ENCODE data around the gene KCNJ5.
A peak's percentile ranks its signal among the peaks of the same experiment; 100 is the strongest.

KCNJ5 gene

DNA sequence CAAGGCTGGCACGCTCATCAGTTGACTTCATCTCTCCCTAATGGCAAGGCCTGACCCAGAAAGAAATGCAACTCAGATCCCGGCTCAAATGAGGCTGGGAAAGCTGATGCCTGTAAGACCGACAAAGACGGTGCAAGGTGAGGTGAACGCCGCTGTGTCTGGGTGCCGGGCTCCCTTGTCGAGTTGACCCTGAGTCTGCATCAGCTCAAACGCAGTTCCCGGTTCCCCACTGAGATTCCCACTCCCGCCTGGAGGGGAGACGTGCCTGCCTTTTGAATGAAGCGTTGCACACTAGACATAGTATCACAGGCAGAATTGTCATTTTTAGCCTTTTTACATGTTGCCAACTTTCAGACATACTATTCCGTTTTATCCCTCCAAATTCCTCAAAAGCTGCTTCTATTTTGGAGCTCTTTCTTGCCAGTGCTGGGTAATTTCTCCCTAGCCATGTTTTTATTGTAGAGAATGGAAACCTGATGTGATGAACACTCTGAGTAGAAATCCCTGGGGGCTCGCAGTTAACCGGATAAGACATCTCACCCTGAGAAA is 52.3 kb downstream of the KCNJ5 start:
- TF ChIP-seq ZBTB7A (IDR thresholded peaks at IDR 0.05; ENCODE audit: low read depth) (no peak), RAD21 (IDR thresholded peaks at IDR 0.05; ENCODE audit: low read depth) (no peak), YY1 (IDR thresholded peaks at IDR 0.05; ENCODE audit: low read depth) (no peak), TEAD4 (IDR thresholded peaks at IDR 0.05) (no peak)

DNA sequence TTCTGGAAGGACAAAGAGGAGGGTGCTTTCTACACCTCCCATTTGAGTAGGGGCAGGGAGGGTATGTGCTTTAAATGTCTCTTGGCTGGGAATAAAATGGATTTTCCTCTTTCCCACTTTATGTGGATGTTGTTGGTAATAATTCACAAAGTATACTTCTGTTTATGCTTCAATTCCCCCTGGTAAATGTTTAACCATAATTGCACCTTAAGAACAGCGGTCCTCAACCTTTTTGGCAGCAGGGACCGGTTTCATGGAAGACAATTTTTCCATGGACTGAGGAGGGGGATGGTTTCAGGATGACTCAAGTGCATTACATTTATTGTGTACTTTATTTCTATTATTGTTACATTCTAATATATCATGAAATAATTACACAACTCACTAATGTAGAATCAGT is 55.5 kb downstream of the KCNJ5 start:
- TF ChIP-seq NFIC (IDR thresholded peaks at IDR 0.05) = no peak
- TF ChIP-seq YY1 (IDR thresholded peaks at IDR 0.05; ENCODE audit: low read depth) = no peak
- TF ChIP-seq ZBTB7A (IDR thresholded peaks at IDR 0.05; ENCODE audit: low read depth) = no peak
- TF ChIP-seq EP300 (IDR thresholded peaks at IDR 0.05; ENCODE audit: borderline replicate concordance) = no peak
- TF ChIP-seq TEAD4 (IDR thresholded peaks at IDR 0.05) = no peak
- TF ChIP-seq RAD21 (IDR thresholded peaks at IDR 0.05; ENCODE audit: low read depth) = no peak
- no peak for TF ChIP-seq EGR1 (IDR thresholded peaks at IDR 0.05)
- TF ChIP-seq, protein P1, sequence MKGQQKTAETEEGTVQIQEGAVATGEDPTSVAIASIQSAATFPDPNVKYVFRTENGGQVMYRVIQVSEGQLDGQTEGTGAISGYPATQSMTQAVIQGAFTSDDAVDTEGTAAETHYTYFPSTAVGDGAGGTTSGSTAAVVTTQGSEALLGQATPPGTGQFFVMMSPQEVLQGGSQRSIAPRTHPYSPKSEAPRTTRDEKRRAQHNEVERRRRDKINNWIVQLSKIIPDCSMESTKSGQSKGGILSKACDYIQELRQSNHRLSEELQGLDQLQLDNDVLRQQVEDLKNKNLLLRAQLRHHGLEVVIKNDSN (IDR thresholded peaks at IDR 0.05) = no peak
- TF ChIP-seq TAF1 (IDR thresholded peaks at IDR 0.05; ENCODE audit: low read depth) = no peak
- TF ChIP-seq, protein P2, sequence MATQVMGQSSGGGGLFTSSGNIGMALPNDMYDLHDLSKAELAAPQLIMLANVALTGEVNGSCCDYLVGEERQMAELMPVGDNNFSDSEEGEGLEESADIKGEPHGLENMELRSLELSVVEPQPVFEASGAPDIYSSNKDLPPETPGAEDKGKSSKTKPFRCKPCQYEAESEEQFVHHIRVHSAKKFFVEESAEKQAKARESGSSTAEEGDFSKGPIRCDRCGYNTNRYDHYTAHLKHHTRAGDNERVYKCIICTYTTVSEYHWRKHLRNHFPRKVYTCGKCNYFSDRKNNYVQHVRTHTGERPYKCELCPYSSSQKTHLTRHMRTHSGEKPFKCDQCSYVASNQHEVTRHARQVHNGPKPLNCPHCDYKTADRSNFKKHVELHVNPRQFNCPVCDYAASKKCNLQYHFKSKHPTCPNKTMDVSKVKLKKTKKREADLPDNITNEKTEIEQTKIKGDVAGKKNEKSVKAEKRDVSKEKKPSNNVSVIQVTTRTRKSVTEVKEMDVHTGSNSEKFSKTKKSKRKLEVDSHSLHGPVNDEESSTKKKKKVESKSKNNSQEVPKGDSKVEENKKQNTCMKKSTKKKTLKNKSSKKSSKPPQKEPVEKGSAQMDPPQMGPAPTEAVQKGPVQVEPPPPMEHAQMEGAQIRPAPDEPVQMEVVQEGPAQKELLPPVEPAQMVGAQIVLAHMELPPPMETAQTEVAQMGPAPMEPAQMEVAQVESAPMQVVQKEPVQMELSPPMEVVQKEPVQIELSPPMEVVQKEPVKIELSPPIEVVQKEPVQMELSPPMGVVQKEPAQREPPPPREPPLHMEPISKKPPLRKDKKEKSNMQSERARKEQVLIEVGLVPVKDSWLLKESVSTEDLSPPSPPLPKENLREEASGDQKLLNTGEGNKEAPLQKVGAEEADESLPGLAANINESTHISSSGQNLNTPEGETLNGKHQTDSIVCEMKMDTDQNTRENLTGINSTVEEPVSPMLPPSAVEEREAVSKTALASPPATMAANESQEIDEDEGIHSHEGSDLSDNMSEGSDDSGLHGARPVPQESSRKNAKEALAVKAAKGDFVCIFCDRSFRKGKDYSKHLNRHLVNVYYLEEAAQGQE (IDR thresholded peaks at IDR 0.05; ENCODE audit: low read depth) = no peak
- TF ChIP-seq FOXM1 (IDR thresholded peaks at IDR 0.05; ENCODE audit: borderline replicate concordance, low read depth) = no peak
- no peak for TF ChIP-seq CEBPB (IDR thresholded peaks at IDR 0.05)
- TF ChIP-seq TCF12 (IDR thresholded peaks at IDR 0.05; ENCODE audit: low read depth) = no peak
- TF ChIP-seq, protein P3, sequence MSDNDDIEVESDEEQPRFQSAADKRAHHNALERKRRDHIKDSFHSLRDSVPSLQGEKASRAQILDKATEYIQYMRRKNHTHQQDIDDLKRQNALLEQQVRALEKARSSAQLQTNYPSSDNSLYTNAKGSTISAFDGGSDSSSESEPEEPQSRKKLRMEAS (IDR thresholded peaks at IDR 0.05) = no peak

DNA sequence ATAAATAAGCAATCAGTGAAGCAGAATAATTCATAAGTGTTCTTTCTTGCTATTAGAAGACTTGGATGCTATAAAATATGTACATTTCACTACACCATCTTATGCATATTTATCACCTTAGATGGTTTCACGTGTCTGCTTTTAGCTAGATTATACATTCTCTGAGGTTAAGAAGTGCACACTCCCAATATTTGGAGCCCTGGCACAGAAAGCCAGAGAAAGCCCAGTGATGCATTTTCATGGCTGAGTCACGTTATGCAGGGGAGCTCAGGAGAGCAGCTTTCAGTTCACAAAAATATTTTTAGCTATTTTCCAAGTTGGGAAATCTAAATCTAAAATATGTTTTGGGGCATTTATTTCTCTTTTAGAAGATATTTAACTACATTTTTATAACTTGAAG is 56.6 kb downstream of the KCNJ5 start:
- no peak for TF ChIP-seq TEAD4 (IDR thresholded peaks at IDR 0.05)
- TF ChIP-seq TAF1 (IDR thresholded peaks at IDR 0.05; ENCODE audit: low read depth) = no peak
- TF ChIP-seq CEBPB (IDR thresholded peaks at IDR 0.05) = no peak
- no peak for TF ChIP-seq YY1 (IDR thresholded peaks at IDR 0.05; ENCODE audit: low read depth)
- TF ChIP-seq, protein P1 (IDR thresholded peaks at IDR 0.05) = no peak
- TF ChIP-seq CREB1 (IDR thresholded peaks at IDR 0.05; ENCODE audit: low read depth) = no peak
- TF ChIP-seq, protein P2 (IDR thresholded peaks at IDR 0.05; ENCODE audit: low read depth) = no peak
- TF ChIP-seq, protein P3 (IDR thresholded peaks at IDR 0.05) = no peak
- TF ChIP-seq RAD21 (IDR thresholded peaks at IDR 0.05; ENCODE audit: low read depth) = no peak
- no peak for TF ChIP-seq EP300 (IDR thresholded peaks at IDR 0.05; ENCODE audit: borderline replicate concordance)
- TF ChIP-seq TCF12 (IDR thresholded peaks at IDR 0.05; ENCODE audit: low read depth) = no peak
- no peak for TF ChIP-seq NFIC (IDR thresholded peaks at IDR 0.05)
- no peak for TF ChIP-seq ZBTB7A (IDR thresholded peaks at IDR 0.05; ENCODE audit: low read depth)
- no peak for TF ChIP-seq FOXM1 (IDR thresholded peaks at IDR 0.05; ENCODE audit: borderline replicate concordance, low read depth)
- TF ChIP-seq EGR1 (IDR thresholded peaks at IDR 0.05) = no peak

DNA sequence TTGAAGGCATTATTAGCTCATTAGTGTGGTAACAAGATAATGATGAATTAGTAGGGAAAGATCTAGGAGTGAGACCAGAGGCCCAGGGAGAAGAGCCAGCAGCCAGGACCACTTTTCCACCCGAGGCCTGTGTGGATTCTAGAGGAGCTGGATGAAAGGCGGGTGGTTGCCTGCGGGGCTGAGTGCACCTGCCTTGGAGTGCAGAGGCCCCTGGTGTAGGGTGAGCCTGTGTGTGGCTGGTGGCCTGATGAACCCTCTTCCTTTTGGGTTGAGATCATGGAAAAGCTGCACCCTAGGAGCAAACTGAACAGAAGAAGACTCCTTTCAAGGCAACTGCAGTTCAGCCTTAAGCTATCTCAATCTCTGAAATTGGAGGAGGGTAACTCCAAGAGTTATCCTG is 57.4 kb downstream of the KCNJ5 start:
- peak; percentile 72 for TF ChIP-seq RAD21 (IDR thresholded peaks at IDR 0.05; ENCODE audit: low read depth)
- TF ChIP-seq, protein P1 (IDR thresholded peaks at IDR 0.05) = no peak

DNA sequence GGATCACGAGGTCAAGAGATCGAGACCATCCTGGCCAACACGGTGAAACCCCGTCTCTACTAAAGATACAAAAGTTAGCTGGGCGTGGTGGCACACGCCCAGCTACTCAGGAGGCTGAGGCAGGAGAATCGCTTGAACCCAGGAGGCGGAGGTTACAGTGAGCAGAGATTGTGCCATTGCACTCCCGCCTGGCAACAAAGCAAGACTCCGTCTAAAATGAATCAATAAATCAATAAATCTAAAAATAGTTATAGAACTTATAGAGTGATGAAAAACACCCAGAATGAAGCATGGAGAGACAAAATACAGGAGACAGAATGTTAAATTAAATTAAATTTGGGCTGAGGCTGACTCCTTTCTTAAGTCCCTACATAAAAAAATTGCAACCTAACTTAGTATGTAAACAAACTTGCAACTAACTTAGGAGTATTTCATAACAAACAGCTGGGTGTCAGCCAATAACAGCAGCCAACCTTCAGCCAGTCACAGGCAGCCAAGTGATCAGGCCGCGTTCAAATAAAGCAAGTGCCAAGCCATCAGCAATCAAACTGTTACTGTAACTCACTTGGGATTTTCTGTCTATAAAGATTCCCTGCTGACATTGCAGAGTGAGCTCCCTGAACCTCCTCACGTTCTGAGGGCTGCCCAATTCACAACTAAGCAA is 58.8 kb downstream of the KCNJ5 start:
- no peak for TF ChIP-seq YY1 (IDR thresholded peaks at IDR 0.05; ENCODE audit: low read depth)
- TF ChIP-seq CEBPB (IDR thresholded peaks at IDR 0.05) = no peak
- no peak for TF ChIP-seq EGR1 (IDR thresholded peaks at IDR 0.05)
- TF ChIP-seq RAD21 (IDR thresholded peaks at IDR 0.05; ENCODE audit: low read depth) = no peak
- TF ChIP-seq EP300 (IDR thresholded peaks at IDR 0.05; ENCODE audit: borderline replicate concordance) = no peak
- no peak for TF ChIP-seq FOXM1 (IDR thresholded peaks at IDR 0.05; ENCODE audit: borderline replicate concordance, low read depth)
- TF ChIP-seq, protein P3 (IDR thresholded peaks at IDR 0.05) = no peak
- TF ChIP-seq, protein P1 (IDR thresholded peaks at IDR 0.05) = no peak
- TF ChIP-seq TCF12 (IDR thresholded peaks at IDR 0.05; ENCODE audit: low read depth) = no peak
- no peak for TF ChIP-seq TEAD4 (IDR thresholded peaks at IDR 0.05)
- TF ChIP-seq TAF1 (IDR thresholded peaks at IDR 0.05; ENCODE audit: low read depth) = no peak
- no peak for TF ChIP-seq CREB1 (IDR thresholded peaks at IDR 0.05; ENCODE audit: low read depth)
- TF ChIP-seq ZBTB7A (IDR thresholded peaks at IDR 0.05; ENCODE audit: low read depth) = no peak
- TF ChIP-seq, protein P2 (IDR thresholded peaks at IDR 0.05; ENCODE audit: low read depth) = no peak
- TF ChIP-seq NFIC (IDR thresholded peaks at IDR 0.05) = no peak
